Gastroesophageal sphincter (tissue), 4 donors: ENCODE measurements around the gene TLR1. TPM values are rescaled to one million over a fixed set of nuclear protein-coding genes. Genes with fewer than 3 reads are reported as not detected.
A peak's percentile ranks its signal among the peaks of the same experiment; 100 is the strongest.
"Not testable (repeated sequence)": the region's sequence is repeated elsewhere in the genome, so short reads cannot be mapped to it uniquely, and the experiment has no call there.

Experiments
- ATAC-seq: fragments of 150-250 bp; one replicate; pipeline ENCODE4 v1.9.1; 2016; ENCODE audit warnings: mild to moderate bottlenecking, moderate library complexity
- H3K27ac ChIP-seq, 4 donors: fragments of 200-600 bp; sonication (generic) in 3 of 4; 1 replicate in 3 of 4; 2 replicates in 1 of 4; pipeline ENCODE4 v1.5.1; 2016 to 2019
- H3K27me3 ChIP-seq: fragments of 200-600 bp; sonication (generic); one replicate; pipeline ENCODE4 v1.5.1; 2019
- H3K36me3 ChIP-seq, 2 donors: fragments of 200-600 bp; sonication (generic); one replicate each; pipeline ENCODE4 v1.5.1; 2019; ENCODE audit warnings: control low read depth in 1 of 2
- H3K4me1 ChIP-seq, 3 donors: fragments of 200-600 bp; sonication (generic); 1 replicate in 2 of 3; 2 replicates in 1 of 3; pipeline ENCODE4 v1.5.1; 2016 to 2019; ENCODE audit warnings: control low read depth in 2 of 3
- H3K4me3 ChIP-seq, 2 donors: fragments of 200-600 bp; sonication (generic); one replicate each; pipeline ENCODE4 v1.5.1; 2019; ENCODE audit warnings: mild to moderate bottlenecking in 1 of 2, moderate library complexity in 1 of 2
- H3K9me3 ChIP-seq, 3 donors: fragments of 200-600 bp; sonication (generic); one replicate each; pipeline ENCODE4 v1.5.1; 2017 to 2019; ENCODE audit warnings: control low read depth in 2 of 3
- CTCF ChIP-seq, 4 experiments: fragments of 200-600 bp in 2 of 4; fragments of 450-650 bp in 2 of 4; sonication (generic) in 1 of 4; IDR thresholded peaks; one replicate each; pipeline ENCODE4 v1.5.1; 2017 to 2019; ENCODE audit warnings: antibody characterized with exemption in 4 of 4, mild to moderate bottlenecking in 2 of 4, moderate library complexity in 2 of 4
- EP300 ChIP-seq: sonication (generic); formaldehyde crosslinking; IDR thresholded peaks from one replicate; pipeline ENCODE4 v1.6.1; 2017; ENCODE audit warnings: antibody characterized with exemption, mild to moderate bottlenecking
- POLR2A ChIP-seq, 2 donors: fragments of 450-650 bp; IDR thresholded peaks; one replicate each; pipeline ENCODE4 v1.6.1; 2017; ENCODE audit warnings: antibody characterized with exemption in 2 of 2, mild to moderate bottlenecking in 2 of 2, moderate library complexity in 1 of 2
- POLR2AphosphoS5 ChIP-seq: sonication (generic); formaldehyde crosslinking; IDR thresholded peaks from one replicate; pipeline ENCODE4 v1.6.1; 2017; ENCODE audit warnings: antibody characterized with exemption
- WGBS, 2 donors: methylation state at CpG; one replicate each; pipeline ENCODE4 v1.1.5; 2018; ENCODE audit warnings: low coverage in 1 of 2; 5-methylcytosine and 5-hydroxymethylcytosine counted together
- total RNA-seq, 4 donors: library from RNA; depleted of rRNA; stranded (reverse); fragments of >200 nt; gene quantifications; one replicate each; pipeline ENCODE4 v1.1.0, GENCODE V29; 2016

Gene TLR1
- total RNA-seq, 4 donors from 2014 or later = 4.7 to 16.2 (median 11.9) TPM

GRCh38 chr4:38811297-38811696 lies 6.7 kb upstream of the TLR1 start:
- TF ChIP-seq POLR2AphosphoS5 (no peak), POLR2A (IDR thresholded peaks at IDR 0.05) (no peak), EP300 (no peak), CTCF (IDR thresholded peaks at IDR 0.05) (no peak)
- no peak overlapping the region for H3K27ac ChIP-seq
- H3K4me3 ChIP-seq = no peak overlapping the region
- WGBS, 2 donors = 65 to 68% methylated on average over 2 to 4 of the region's 6 CpGs
- H3K36me3 ChIP-seq = no peaks in the 10 kb centered on the region
- H3K4me1 ChIP-seq = no peaks in the 10 kb centered on the region
- H3K27me3 ChIP-seq = no peaks in the 10 kb centered on the region
- ATAC-seq = no peak
- peaks cover 0 to 12% (median 0%) of the 10 kb centered on the region in 3 donors for H3K9me3 ChIP-seq

- H3K4me3 ChIP-seq, ATAC-seq, H3K36me3 ChIP-seq, H3K27ac ChIP-seq, H3K27me3 ChIP-seq, H3K9me3 ChIP-seq: not testable (repeated sequence)
- H3K4me1 ChIP-seq = peaks cover 0 to 28% (median 3%) of the 10 kb centered on the region in 3 donors
- WGBS, 2 donors = no CpG with 5 or more reads among the region's 29 CpGs
These were observed 2.9 kb upstream of the TLR1 start for GRCh38 chr4:38807462-38807861.

GRCh38 chr4:38806251-38806650 lies 1.7 kb upstream of the TLR1 start:
- H3K9me3 ChIP-seq, H3K27me3 ChIP-seq, H3K4me3 ChIP-seq, ATAC-seq, H3K36me3 ChIP-seq: not testable (repeated sequence)
- Histone ChIP-seq H3K27ac (peak overlapping the region in 2 of 4 donors; percentile 62 to 78), H3K4me1 (peaks cover 0 to 32% (median 3%) of the 10 kb centered on the region in 3 donors)
- 86 to 93% methylated on average over 8 to 9 of the region's 9 CpGs for WGBS, 2 donors

GRCh38 chr4:38805530-38806145 lies 1.0 kb upstream of the TLR1 start:
- H3K36me3 ChIP-seq = peaks cover 0 to 2% of the 10 kb centered on the region in 2 donors
- peak overlapping the region in 3 of 4 donors; percentile 5 to 78 (median 62) for H3K27ac ChIP-seq
- H3K9me3 ChIP-seq = no peaks in the 10 kb centered on the region
- TF ChIP-seq EP300 = no peak
- TF ChIP-seq CTCF (IDR thresholded peaks at IDR 0.05) = no peak
- no peak for TF ChIP-seq POLR2A (IDR thresholded peaks at IDR 0.05)
- no peak for TF ChIP-seq POLR2AphosphoS5
- H3K4me3 ChIP-seq = peak overlapping the region; percentile 5 to 21
- peak; percentile 55 for ATAC-seq
- H3K4me1 ChIP-seq = peaks cover 0 to 33% (median 3%) of the 10 kb centered on the region in 3 donors
- WGBS, 2 donors = 29 to 46% methylated on average over 5 of the region's 5 CpGs
- no peaks in the 10 kb centered on the region for H3K27me3 ChIP-seq

- peaks cover 0 to 33% (median 3%) of the 10 kb centered on the region in 3 donors for H3K4me1 ChIP-seq
- H3K9me3 ChIP-seq = no peaks in the 10 kb centered on the region
- no peaks in the 10 kb centered on the region for H3K27me3 ChIP-seq
- H3K36me3 ChIP-seq = peaks cover 0 to 18% of the 10 kb centered on the region in 2 donors
- TF ChIP-seq POLR2A (IDR thresholded peaks at IDR 0.05) (no peak), POLR2AphosphoS5 (no peak), EP300 (no peak), CTCF (IDR thresholded peaks at IDR 0.05) (no peak)
- 10 to 13% methylated on average over 5 of the region's 6 CpGs for WGBS, 2 donors
- H3K27ac ChIP-seq = peak overlapping the region; percentile 62 to 78 (median 68)
- H3K4me3 ChIP-seq = peak overlapping the region; percentile 35 to 55
- ATAC-seq = peak; percentile 29
These were observed 548 bp downstream of the TLR1 start for GRCh38 chr4:38803833-38804653.
